ENCODE measurements around the gene DEFB124. TPM values are rescaled to one million over a fixed set of nuclear protein-coding genes. Genes with fewer than 3 reads are reported as not detected.

DEFB124 gene
- not detected for total RNA-seq (2013)
- polyA plus RNA-seq = not detected
- not detected in 2 replicates for polyA minus RNA-seq
- 0 to 0.45 (median 0.04) reads per million in 11 experiments for total RNA-seq

- peaks cover 0 to 2% of the 10 kb centered on the region in 2 donors for H3K36me3 Mint-ChIP-seq
- Histone ChIP-seq H3K4me3 (replicated peaks in 1 of 3; ENCODE audit: low read depth in 2 of 3, low read length in 3 of 3) (peak within 1 kb of the TSS in 1 of 3 experiments; percentile 53), H3K4me1 (ENCODE audit: control insufficient read depth in 1 of 2, insufficient read depth in 2 of 2, low read length in 2 of 2) (peaks cover 23 to 25% of the 10 kb centered on the region in 2 donors), H3K4me2 (replicated peaks; ENCODE audit: extremely low read depth, low read length, poor library complexity, severe bottlenecking) (peak within 1 kb of the TSS; percentile 61), H3K36me3 (replicated peaks in 1 of 2; ENCODE audit: control insufficient read depth in 1 of 2, insufficient read depth in 2 of 2, low read length in 2 of 2) (no peaks in the 10 kb centered on the region), H2AFZ (ENCODE audit: insufficient read depth, low read depth, low read length, poor library complexity, severe bottlenecking) (peak within 1 kb of the TSS; percentile 58), H3K9ac (ENCODE audit: insufficient read depth, low read length, poor library complexity, severe bottlenecking) (peak within 1 kb of the TSS; percentile 8), H3K27me3 (ENCODE audit: control insufficient read depth in 2 of 2, insufficient read depth in 2 of 2, low read length in 2 of 2) (peaks cover 14 to 38% of the 10 kb centered on the region in 2 donors), H3K27ac (ENCODE audit: low read depth in 1 of 2, low read length in 2 of 2) (peak within 1 kb of the TSS in 1 of 2 donors; percentile 24), H4K20me1 (ENCODE audit: insufficient read depth, low read length) (no peaks in the 10 kb centered on the region), H3K79me2 (ENCODE audit: insufficient read depth, low read length) (no peaks in the 10 kb centered on the region), H3K9me3 (replicated peaks in 1 of 2; ENCODE audit: control insufficient read depth in 1 of 2, insufficient read depth in 1 of 2, low read length in 2 of 2) (peaks cover 0 to 9% of the 10 kb centered on the region in 2 donors)
- peaks cover 20% of the 10 kb centered on the region for H3K4me1 Mint-ChIP-seq
- no peak for TF ChIP-seq CTCF (IDR thresholded peaks at IDR 0.05)
- peaks cover 36 to 42% (median 41%) of the 10 kb centered on the region in 3 donors for H3K27me3 Mint-ChIP-seq (ENCODE audit: low read depth in 3 of 3)
- intact Hi-C loops (cut with micrococcal nuclease) = no loop called here
- no peak for DNase-seq
- 2% methylated on average over 25 of the region's 33 CpGs for WGBS (ENCODE audit: insufficient coverage)
- peaks cover 0 to 6% (median 2%) of the 10 kb centered on the region in 7 donors for H3K9me3 Mint-ChIP-seq
- peak within 1 kb of the TSS; percentile 60 to 88 for H3K4me3 Mint-ChIP-seq
- peak within 1 kb of the TSS in 4 of 7 donors; percentile 21 to 66 (median 46) for H3K27ac Mint-ChIP-seq
Measured at GRCh38 chr20:31474758-31475427, at the start of gene DEFB124, which contains the start of gene REM1. Gene DEFB124, minus strand, starts transcription at chr20:31475127. Its CDS starts 2,114 bp downstream, at chr20:31473013. Gene REM1, plus strand, starts transcription at chr20:31475288. Its CDS starts 1,158 bp downstream, at chr20:31476446.

GRCh38 chr20:31523361-31524283 is 48.7 kb upstream of the DEFB124 start:
- TF ChIP-seq CTCF (IDR thresholded peaks at IDR 0.05) = no peak
- Mint-ChIP-seq H3K9me3 (no peaks in the 10 kb centered on the region), H3K36me3 (peaks cover 35 to 60% of the 10 kb centered on the region in 2 donors), H3K4me1 (peaks cover 65% of the 10 kb centered on the region), H3K27ac (peak overlapping the region; percentile 93 to 99 (median 97)), H3K27me3 (ENCODE audit: low read depth in 3 of 3) (peaks cover 0 to 4% (median 3%) of the 10 kb centered on the region in 3 donors), H3K4me3 (peak overlapping the region; percentile 39 to 83)
- H3K79me2 ChIP-seq (ENCODE audit: insufficient read depth, low read length) = peaks cover 92% of the 10 kb centered on the region
- no peaks in the 10 kb centered on the region for H3K27me3 ChIP-seq (ENCODE audit: control insufficient read depth in 2 of 2, insufficient read depth in 2 of 2, low read length in 2 of 2)
- peak; percentile 94 to 98 (median 96) for DNase-seq
- H3K36me3 ChIP-seq (replicated peaks in 1 of 2; ENCODE audit: control insufficient read depth in 1 of 2, insufficient read depth in 2 of 2, low read length in 2 of 2) = peaks cover 31 to 52% of the 10 kb centered on the region in 2 donors
- H3K4me2 ChIP-seq (replicated peaks; ENCODE audit: extremely low read depth, low read length, poor library complexity, severe bottlenecking) = peak overlapping the region; percentile 60
- intact Hi-C loops (cut with micrococcal nuclease) = loop anchor here (2.0 to 10.0 kb wide), 2 partner anchors 37 to 191 kb away; no protein-coding TSS in a partner anchor
- peak overlapping the region; percentile 64 for H3K9ac ChIP-seq (ENCODE audit: insufficient read depth, low read length, poor library complexity, severe bottlenecking)
- peaks cover 67% of the 10 kb centered on the region in 2 donors for H3K4me1 ChIP-seq (ENCODE audit: control insufficient read depth in 1 of 2, insufficient read depth in 2 of 2, low read length in 2 of 2)
- H4K20me1 ChIP-seq (ENCODE audit: insufficient read depth, low read length) = peaks cover 43% of the 10 kb centered on the region
- 29% methylated on average over 5 of the region's 8 CpGs for WGBS (ENCODE audit: insufficient coverage)
- no peak overlapping the region for H2AFZ ChIP-seq (ENCODE audit: insufficient read depth, low read depth, low read length, poor library complexity, severe bottlenecking)
- peak overlapping the region in 1 of 3 experiments; percentile 53 for H3K4me3 ChIP-seq (replicated peaks in 1 of 3; ENCODE audit: low read depth in 2 of 3, low read length in 3 of 3)
- peak overlapping the region; percentile 81 to 94 for H3K27ac ChIP-seq (ENCODE audit: low read depth in 1 of 2, low read length in 2 of 2)
- no peaks in the 10 kb centered on the region for H3K9me3 ChIP-seq (replicated peaks in 1 of 2; ENCODE audit: control insufficient read depth in 1 of 2, insufficient read depth in 1 of 2, low read length in 2 of 2)
